WTC11 (cell line): ENCODE results near the gene KPNA3. TPM values are rescaled to one million over a fixed set of nuclear protein-coding genes. Genes with fewer than 3 reads are reported as not detected.

Experiments used
- CREM ChIP-seq: sonication (generic); formaldehyde crosslinking; IDR thresholded peaks from 2 replicates; pipeline ENCODE4 v1.8.1; 2022; ENCODE audit warnings: mild to moderate bottlenecking, missing genetic modification reagents, moderate library complexity
- FOXJ3 ChIP-seq: sonication (generic); formaldehyde crosslinking; IDR thresholded peaks from 2 replicates; pipeline ENCODE4 v1.9.0; 2021; ENCODE audit warnings: missing genetic modification reagents, mild to moderate bottlenecking, borderline replicate concordance
- FOXK1 ChIP-seq: sonication (generic); formaldehyde crosslinking; IDR thresholded peaks from 2 replicates; pipeline ENCODE4 v1.8.0; 2022; ENCODE audit warnings: mild to moderate bottlenecking, moderate library complexity, missing genetic modification reagents
- FOXP1 ChIP-seq: sonication (generic); formaldehyde crosslinking; IDR thresholded peaks from 2 replicates; pipeline ENCODE4 v1.8.0; 2022; ENCODE audit warnings: missing genetic modification reagents, mild to moderate bottlenecking, moderate library complexity, borderline replicate concordance
- KAT7 ChIP-seq: sonication (generic); formaldehyde crosslinking; IDR thresholded peaks from 2 replicates; pipeline ENCODE4 v1.8.1; 2023; ENCODE audit warnings: missing genetic modification reagents, mild to moderate bottlenecking, borderline replicate concordance
- NR1H2 ChIP-seq: sonication (generic); formaldehyde crosslinking; IDR thresholded peaks from 2 replicates; pipeline ENCODE4 v1.9.0; 2021; ENCODE audit warnings: mild to moderate bottlenecking, moderate library complexity, missing genetic modification reagents
- NR2C2 ChIP-seq: sonication (generic); formaldehyde crosslinking; IDR thresholded peaks from 2 replicates; pipeline ENCODE4 v1.8.0; 2022; ENCODE audit warnings: mild to moderate bottlenecking, missing genetic modification reagents
- RELA ChIP-seq: sonication (generic); formaldehyde crosslinking; IDR thresholded peaks from 2 replicates; pipeline ENCODE4 v1.8.1; 2022; ENCODE audit warnings: missing genetic modification reagents, mild to moderate bottlenecking, borderline replicate concordance
- RORB ChIP-seq: fragments of 250-450 bp; sonication (Bioruptor Pico); IDR thresholded peaks from 2 replicates; pipeline ENCODE4 v1.9.0; 2021; ENCODE audit warnings: mild to moderate bottlenecking
- ZBTB21 ChIP-seq: sonication (generic); formaldehyde crosslinking; IDR thresholded peaks from 2 replicates; pipeline ENCODE4 v1.8.1; 2023; ENCODE audit warnings: mild to moderate bottlenecking, missing genetic modification reagents, borderline replicate concordance
- ZNF263 ChIP-seq: sonication (generic); formaldehyde crosslinking; IDR thresholded peaks from 2 replicates; pipeline ENCODE4 v1.8.1; 2022; ENCODE audit warnings: low read depth, mild to moderate bottlenecking, moderate library complexity, missing genetic modification reagents
- total RNA-seq: library from RNA; stranded (reverse); gene quantifications from 3 replicates; pipeline ENCODE4 v1.2.3, GENCODE V29; 2021
- TF ChIP-seq, protein P1 (sequence below): sonication (generic); formaldehyde crosslinking; IDR thresholded peaks from 2 replicates; pipeline ENCODE4 v1.8.1; 2023; ENCODE audit warnings: mild to moderate bottlenecking, moderate library complexity, missing genetic modification reagents
- TF ChIP-seq, protein P2 (sequence below): sonication (generic); formaldehyde crosslinking; IDR thresholded peaks from 2 replicates; pipeline ENCODE4 v1.8.1; 2023; ENCODE audit warnings: mild to moderate bottlenecking, missing genetic modification reagents
- TF ChIP-seq, protein P3 (sequence below): fragments of 250-450 bp; sonication (Bioruptor Pico); IDR thresholded peaks from 2 replicates; pipeline ENCODE4 v2.1.2; 2022; ENCODE audit warnings: mild to moderate bottlenecking, moderate library complexity
- TF ChIP-seq, protein P4 (sequence below): sonication (generic); formaldehyde crosslinking; IDR thresholded peaks from 2 replicates; pipeline ENCODE4 v1.8.0; 2022; ENCODE audit warnings: mild to moderate bottlenecking, missing genetic modification reagents
- TF ChIP-seq, protein P5 (sequence below): sonication (generic); formaldehyde crosslinking; IDR thresholded peaks from 2 replicates; pipeline ENCODE4 v1.8.0; 2023; ENCODE audit warnings: mild to moderate bottlenecking, missing genetic modification reagents
- TF ChIP-seq, protein P6 (sequence below): sonication (generic); formaldehyde crosslinking; IDR thresholded peaks from 2 replicates; pipeline ENCODE4 v1.8.1; 2022; ENCODE audit warnings: low read depth, missing genetic modification reagents, borderline replicate concordance
- TF ChIP-seq, protein P7 (sequence below): fragments of 250-450 bp; sonication (Bioruptor Pico); IDR thresholded peaks from 2 replicates; pipeline ENCODE4 v1.9.0; 2021; ENCODE audit warnings: mild to moderate bottlenecking
- TF ChIP-seq, protein P8 (sequence below): sonication (generic); formaldehyde crosslinking; IDR thresholded peaks from 2 replicates; pipeline ENCODE4 v1.8.0; 2023; ENCODE audit warnings: missing genetic modification reagents, mild to moderate bottlenecking, borderline replicate concordance

KPNA3 gene
- total RNA-seq, 1 experiment from 2014 or later = 44.4 TPM

DNA sequence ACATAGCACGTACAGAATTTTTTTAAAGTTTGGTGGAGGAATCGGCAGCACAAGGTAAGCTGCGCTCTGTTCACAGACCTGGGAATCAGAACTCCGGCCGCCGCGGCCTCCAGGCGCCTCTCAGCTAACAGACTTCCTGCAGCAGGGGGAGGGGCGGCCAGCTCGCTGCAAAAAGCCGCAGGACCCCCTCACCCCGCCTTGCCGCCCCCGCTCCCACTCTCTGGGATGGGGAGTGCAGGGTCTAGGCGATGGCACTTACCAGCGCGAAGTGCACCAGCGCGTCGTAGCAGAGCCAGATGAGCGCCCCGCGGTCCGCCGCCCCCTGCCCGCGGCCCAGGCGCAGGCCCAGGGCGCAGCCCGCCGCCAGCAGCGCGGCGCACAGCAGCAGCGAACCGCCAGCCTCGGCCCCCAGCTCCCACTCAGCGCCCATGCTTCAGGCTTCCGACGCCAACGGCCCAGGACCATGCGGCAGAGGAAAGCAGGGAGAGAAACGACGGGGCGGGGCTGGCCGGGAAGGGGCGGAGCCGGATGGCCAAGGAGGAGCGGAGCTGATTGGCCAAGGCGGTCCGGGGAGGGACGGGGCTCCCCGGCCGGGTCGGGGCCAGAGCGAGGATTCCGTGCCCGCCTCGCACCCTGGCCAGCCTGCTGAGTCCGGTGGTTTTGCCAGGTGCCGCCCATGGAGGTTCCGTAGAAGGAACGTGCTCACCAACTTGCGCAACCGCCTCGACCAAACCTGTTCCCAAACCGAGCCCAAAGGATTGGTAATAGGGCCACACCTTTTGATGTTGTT, 101.3 kb downstream of the KPNA3 start, which contains the start of gene EBPL (continued):
- peak; percentile 91; the same call in 1 of the 2 replicates for TF ChIP-seq KAT7 (CRISPR knock-in tag)
- peak; percentile 93 for TF ChIP-seq FOXK1 (CRISPR knock-in tag)
- TF ChIP-seq, protein P1, sequence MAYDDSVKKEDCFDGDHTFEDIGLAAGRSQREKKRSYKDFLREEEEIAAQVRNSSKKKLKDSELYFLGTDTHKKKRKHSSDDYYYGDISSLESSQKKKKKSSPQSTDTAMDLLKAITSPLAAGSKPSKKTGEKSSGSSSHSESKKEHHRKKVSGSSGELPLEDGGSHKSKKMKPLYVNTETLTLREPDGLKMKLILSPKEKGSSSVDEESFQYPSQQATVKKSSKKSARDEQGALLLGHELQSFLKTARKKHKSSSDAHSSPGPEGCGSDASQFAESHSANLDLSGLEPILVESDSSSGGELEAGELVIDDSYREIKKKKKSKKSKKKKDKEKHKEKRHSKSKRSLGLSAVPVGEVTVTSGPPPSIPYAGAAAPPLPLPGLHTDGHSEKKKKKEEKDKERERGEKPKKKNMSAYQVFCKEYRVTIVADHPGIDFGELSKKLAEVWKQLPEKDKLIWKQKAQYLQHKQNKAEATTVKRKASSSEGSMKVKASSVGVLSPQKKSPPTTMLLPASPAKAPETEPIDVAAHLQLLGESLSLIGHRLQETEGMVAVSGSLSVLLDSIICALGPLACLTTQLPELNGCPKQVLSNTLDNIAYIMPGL (CRISPR knock-in tag) = no peak
- TF ChIP-seq ZBTB21 (CRISPR knock-in tag) = peak; percentile 88
- TF ChIP-seq NR2C2 (CRISPR knock-in tag) = no peak
- peak; percentile 76; the same call in 1 of the 2 replicates for TF ChIP-seq CREM (CRISPR knock-in tag)
- TF ChIP-seq, protein P2, sequence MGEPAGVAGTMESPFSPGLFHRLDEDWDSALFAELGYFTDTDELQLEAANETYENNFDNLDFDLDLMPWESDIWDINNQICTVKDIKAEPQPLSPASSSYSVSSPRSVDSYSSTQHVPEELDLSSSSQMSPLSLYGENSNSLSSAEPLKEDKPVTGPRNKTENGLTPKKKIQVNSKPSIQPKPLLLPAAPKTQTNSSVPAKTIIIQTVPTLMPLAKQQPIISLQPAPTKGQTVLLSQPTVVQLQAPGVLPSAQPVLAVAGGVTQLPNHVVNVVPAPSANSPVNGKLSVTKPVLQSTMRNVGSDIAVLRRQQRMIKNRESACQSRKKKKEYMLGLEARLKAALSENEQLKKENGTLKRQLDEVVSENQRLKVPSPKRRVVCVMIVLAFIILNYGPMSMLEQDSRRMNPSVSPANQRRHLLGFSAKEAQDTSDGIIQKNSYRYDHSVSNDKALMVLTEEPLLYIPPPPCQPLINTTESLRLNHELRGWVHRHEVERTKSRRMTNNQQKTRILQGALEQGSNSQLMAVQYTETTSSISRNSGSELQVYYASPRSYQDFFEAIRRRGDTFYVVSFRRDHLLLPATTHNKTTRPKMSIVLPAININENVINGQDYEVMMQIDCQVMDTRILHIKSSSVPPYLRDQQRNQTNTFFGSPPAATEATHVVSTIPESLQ = no peak
- TF ChIP-seq, protein P3, sequence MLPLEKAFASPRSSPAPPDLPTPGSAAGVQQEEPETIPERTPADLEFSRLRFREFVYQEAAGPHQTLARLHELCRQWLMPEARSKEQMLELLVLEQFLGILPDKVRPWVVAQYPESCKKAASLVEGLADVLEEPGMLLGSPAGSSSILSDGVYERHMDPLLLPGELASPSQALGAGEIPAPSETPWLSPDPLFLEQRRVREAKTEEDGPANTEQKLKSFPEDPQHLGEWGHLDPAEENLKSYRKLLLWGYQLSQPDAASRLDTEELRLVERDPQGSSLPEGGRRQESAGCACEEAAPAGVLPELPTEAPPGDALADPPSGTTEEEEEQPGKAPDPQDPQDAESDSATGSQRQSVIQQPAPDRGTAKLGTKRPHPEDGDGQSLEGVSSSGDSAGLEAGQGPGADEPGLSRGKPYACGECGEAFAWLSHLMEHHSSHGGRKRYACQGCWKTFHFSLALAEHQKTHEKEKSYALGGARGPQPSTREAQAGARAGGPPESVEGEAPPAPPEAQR (CRISPR knock-in tag) = no peak
- TF ChIP-seq, protein P4, sequence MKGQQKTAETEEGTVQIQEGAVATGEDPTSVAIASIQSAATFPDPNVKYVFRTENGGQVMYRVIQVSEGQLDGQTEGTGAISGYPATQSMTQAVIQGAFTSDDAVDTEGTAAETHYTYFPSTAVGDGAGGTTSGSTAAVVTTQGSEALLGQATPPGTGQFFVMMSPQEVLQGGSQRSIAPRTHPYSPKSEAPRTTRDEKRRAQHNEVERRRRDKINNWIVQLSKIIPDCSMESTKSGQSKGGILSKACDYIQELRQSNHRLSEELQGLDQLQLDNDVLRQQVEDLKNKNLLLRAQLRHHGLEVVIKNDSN (CRISPR knock-in tag) = no peak
- TF ChIP-seq, protein P5, sequence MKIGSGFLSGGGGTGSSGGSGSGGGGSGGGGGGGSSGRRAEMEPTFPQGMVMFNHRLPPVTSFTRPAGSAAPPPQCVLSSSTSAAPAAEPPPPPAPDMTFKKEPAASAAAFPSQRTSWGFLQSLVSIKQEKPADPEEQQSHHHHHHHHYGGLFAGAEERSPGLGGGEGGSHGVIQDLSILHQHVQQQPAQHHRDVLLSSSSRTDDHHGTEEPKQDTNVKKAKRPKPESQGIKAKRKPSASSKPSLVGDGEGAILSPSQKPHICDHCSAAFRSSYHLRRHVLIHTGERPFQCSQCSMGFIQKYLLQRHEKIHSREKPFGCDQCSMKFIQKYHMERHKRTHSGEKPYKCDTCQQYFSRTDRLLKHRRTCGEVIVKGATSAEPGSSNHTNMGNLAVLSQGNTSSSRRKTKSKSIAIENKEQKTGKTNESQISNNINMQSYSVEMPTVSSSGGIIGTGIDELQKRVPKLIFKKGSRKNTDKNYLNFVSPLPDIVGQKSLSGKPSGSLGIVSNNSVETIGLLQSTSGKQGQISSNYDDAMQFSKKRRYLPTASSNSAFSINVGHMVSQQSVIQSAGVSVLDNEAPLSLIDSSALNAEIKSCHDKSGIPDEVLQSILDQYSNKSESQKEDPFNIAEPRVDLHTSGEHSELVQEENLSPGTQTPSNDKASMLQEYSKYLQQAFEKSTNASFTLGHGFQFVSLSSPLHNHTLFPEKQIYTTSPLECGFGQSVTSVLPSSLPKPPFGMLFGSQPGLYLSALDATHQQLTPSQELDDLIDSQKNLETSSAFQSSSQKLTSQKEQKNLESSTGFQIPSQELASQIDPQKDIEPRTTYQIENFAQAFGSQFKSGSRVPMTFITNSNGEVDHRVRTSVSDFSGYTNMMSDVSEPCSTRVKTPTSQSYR (CRISPR knock-in tag) = peak; percentile 80
- peak; percentile 62 for TF ChIP-seq RELA (CRISPR knock-in tag)
- TF ChIP-seq FOXJ3 (CRISPR knock-in tag) = peak; percentile 68; the same call in 1 of the 2 replicates
- TF ChIP-seq FOXP1 (CRISPR knock-in tag) = peak; percentile 99
- no peak for TF ChIP-seq RORB (CRISPR knock-in tag)
- TF ChIP-seq, protein P6, sequence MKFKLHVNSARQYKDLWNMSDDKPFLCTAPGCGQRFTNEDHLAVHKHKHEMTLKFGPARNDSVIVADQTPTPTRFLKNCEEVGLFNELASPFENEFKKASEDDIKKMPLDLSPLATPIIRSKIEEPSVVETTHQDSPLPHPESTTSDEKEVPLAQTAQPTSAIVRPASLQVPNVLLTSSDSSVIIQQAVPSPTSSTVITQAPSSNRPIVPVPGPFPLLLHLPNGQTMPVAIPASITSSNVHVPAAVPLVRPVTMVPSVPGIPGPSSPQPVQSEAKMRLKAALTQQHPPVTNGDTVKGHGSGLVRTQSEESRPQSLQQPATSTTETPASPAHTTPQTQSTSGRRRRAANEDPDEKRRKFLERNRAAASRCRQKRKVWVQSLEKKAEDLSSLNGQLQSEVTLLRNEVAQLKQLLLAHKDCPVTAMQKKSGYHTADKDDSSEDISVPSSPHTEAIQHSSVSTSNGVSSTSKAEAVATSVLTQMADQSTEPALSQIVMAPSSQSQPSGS (CRISPR knock-in tag) = no peak
- TF ChIP-seq, protein P7, sequence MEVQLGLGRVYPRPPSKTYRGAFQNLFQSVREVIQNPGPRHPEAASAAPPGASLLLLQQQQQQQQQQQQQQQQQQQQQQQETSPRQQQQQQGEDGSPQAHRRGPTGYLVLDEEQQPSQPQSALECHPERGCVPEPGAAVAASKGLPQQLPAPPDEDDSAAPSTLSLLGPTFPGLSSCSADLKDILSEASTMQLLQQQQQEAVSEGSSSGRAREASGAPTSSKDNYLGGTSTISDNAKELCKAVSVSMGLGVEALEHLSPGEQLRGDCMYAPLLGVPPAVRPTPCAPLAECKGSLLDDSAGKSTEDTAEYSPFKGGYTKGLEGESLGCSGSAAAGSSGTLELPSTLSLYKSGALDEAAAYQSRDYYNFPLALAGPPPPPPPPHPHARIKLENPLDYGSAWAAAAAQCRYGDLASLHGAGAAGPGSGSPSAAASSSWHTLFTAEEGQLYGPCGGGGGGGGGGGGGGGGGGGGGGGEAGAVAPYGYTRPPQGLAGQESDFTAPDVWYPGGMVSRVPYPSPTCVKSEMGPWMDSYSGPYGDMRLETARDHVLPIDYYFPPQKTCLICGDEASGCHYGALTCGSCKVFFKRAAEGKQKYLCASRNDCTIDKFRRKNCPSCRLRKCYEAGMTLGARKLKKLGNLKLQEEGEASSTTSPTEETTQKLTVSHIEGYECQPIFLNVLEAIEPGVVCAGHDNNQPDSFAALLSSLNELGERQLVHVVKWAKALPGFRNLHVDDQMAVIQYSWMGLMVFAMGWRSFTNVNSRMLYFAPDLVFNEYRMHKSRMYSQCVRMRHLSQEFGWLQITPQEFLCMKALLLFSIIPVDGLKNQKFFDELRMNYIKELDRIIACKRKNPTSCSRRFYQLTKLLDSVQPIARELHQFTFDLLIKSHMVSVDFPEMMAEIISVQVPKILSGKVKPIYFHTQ = no peak
- TF ChIP-seq, protein P8, sequence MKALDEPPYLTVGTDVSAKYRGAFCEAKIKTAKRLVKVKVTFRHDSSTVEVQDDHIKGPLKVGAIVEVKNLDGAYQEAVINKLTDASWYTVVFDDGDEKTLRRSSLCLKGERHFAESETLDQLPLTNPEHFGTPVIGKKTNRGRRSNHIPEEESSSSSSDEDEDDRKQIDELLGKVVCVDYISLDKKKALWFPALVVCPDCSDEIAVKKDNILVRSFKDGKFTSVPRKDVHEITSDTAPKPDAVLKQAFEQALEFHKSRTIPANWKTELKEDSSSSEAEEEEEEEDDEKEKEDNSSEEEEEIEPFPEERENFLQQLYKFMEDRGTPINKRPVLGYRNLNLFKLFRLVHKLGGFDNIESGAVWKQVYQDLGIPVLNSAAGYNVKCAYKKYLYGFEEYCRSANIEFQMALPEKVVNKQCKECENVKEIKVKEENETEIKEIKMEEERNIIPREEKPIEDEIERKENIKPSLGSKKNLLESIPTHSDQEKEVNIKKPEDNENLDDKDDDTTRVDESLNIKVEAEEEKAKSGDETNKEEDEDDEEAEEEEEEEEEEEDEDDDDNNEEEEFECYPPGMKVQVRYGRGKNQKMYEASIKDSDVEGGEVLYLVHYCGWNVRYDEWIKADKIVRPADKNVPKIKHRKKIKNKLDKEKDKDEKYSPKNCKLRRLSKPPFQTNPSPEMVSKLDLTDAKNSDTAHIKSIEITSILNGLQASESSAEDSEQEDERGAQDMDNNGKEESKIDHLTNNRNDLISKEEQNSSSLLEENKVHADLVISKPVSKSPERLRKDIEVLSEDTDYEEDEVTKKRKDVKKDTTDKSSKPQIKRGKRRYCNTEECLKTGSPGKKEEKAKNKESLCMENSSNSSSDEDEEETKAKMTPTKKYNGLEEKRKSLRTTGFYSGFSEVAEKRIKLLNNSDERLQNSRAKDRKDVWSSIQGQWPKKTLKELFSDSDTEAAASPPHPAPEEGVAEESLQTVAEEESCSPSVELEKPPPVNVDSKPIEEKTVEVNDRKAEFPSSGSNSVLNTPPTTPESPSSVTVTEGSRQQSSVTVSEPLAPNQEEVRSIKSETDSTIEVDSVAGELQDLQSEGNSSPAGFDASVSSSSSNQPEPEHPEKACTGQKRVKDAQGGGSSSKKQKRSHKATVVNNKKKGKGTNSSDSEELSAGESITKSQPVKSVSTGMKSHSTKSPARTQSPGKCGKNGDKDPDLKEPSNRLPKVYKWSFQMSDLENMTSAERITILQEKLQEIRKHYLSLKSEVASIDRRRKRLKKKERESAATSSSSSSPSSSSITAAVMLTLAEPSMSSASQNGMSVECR (CRISPR knock-in tag) = peak; percentile 59; the same call in 1 of the 2 replicates
- no peak for TF ChIP-seq NR1H2 (CRISPR knock-in tag)
- no peak for TF ChIP-seq ZNF263 (CRISPR knock-in tag)
